Measurements from ENCODE around the gene ZMYND12.

The ZMYND12 gene

DNA sequence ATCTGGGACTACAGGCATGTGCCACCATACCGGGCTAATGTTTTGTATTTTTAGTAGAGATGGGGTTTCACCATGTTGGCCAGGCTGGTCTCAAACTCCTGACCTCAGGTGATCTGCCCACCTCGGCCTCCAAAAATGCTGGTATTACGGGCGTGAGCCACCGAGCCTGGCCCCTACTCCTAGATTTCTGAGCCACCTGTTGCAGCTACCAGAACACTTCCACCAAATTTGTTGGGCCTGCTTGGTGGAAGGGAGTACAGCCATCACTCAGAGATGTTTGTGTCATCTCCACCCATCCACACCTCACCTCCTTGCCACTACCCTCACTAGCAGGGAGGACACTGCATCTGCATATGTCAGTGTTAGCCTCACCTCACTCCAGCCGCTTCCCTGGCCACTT is 69.8 kb downstream of the ZMYND12 start:
- DNase-seq: no peak

DNA sequence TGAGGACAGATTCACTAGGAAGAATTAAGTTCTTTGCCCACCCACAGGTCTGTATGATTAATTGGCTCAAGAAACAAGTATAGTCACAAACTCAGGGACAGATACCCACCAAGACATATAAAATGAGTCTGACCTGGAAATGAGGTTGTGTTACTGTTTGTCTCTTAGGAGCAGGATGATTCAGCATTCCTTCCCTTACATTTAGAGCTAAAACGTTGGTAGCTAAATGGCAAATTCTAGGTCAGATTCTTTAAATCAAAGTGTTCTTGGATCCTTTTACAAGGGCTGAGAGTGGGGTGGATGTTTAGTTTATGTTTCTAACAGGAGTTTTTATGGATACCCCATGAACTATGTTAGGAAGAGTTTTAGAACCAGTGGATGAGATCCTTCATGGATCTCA is 70.5 kb downstream of the ZMYND12 start:
- DNase-seq: no peak

DNA sequence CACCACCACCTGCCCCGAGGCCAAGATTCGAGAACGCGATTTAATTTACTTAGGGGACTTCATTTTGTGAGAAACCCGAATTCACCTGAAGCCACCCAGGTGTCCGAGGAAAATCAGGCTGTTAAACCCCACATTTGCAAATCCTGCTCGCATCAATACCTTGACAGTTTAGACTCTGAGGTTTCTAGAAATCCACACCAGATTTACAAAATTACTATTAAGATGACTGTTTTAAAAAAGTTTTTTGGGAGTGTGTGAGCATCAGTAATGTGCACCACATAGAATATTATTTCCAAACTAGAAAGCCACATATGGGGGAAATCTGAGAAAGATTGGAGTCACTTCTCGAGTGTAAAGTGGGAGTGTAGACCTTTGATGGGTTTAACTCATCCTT is 74.5 kb downstream of the ZMYND12 start:
- DNase-seq: no peak

DNA sequence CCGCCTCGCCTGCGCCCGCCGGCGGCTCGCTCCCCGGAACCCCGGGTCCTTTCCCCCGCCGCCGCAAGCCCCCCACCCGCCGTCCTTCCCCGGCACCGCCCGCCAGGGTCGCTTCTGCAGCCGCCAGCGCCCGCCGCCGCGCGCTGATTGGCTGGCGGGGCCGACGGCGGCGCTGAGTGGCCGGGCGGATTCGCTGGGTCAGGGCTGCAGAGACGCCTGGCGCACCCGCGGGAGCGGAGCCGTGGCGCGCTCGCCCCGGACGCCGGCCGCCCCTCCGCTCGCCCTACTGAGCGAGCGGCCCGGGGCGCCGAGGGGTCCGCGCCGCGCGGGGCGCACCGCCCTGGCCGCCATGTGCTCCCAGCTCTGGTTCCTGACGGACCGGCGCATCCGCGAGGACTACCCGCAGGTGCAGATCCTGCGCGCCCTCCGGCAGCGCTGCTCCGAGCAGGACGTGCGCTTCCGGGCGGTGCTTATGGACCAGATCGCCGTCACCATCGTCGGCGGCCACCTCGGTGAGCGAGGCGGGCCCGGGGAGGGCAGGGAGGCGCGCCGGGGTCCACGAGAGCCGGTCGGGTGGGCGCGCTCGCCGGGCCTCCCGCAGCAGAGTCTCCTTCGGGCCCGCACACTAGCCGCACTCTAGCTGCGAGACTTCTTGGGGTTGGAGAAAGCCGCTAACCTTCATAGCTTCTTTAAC is 75.1 kb downstream of the ZMYND12 start, which contains the start of gene RIMKLA:
TSS of gene RIMKLA (plus strand) at position 207 of the 694 bp plus-strand sequence. CDS start at position 350, 143 bp downstream.
- peak; percentile 11 to 53 for DNase-seq

All from stimulated activated CD4-positive, alpha-beta T cell treated with anti-CD3 and anti-CD28 coated beads, Interleukin-4, amount 100 ng/mL, for 4 hours (primary cell).